Stomach (tissue), 9 donors: ENCODE results near the gene DNAJB8. TPM values are rescaled to one million over a fixed set of nuclear protein-coding genes. Genes with fewer than 3 reads are reported as not detected.
A peak's percentile ranks its signal among the peaks of the same experiment; 100 is the strongest.

Experiments used
- DNase-seq, 2 donors: peaks; one replicate each; pipeline versions ENCODE4 v3.0.0 to v3.0.0-alpha.2; 2013 to 2019
- H3K27ac ChIP-seq, 5 donors: fragments of 200-600 bp in 4 of 5; sonication (generic) in 4 of 5; one replicate each; pipeline ENCODE4 v1.5.1; 2013 to 2019; ENCODE audit warnings: mild to moderate bottlenecking in 1 of 5, moderate library complexity in 1 of 5
- H3K27me3 ChIP-seq, 3 donors: fragments of 200-600 bp; sonication (generic); one replicate each; pipeline ENCODE4 v1.5.1; 2017 to 2019; ENCODE audit warnings: mixed run types in 1 of 3
- H3K36me3 ChIP-seq, 4 donors: fragments of 200-600 bp; sonication (generic); 1 replicate in 3 of 4; 2 replicates in 1 of 4; pipeline ENCODE4 v1.5.1; 2016 to 2019
- H3K4me1 ChIP-seq, 4 donors: fragments of 200-600 bp; sonication (generic); one replicate each; pipeline ENCODE4 v1.5.1; 2016 to 2019
- H3K4me3 ChIP-seq, 4 donors: fragments of 200-600 bp; sonication (generic) in 3 of 4; one replicate each; pipeline ENCODE4 v1.5.1; 2016 to 2019; ENCODE audit warnings: mild to moderate bottlenecking in 1 of 4
- H3K9me3 ChIP-seq, 4 donors: fragments of 200-600 bp; sonication (generic); one replicate each; pipeline ENCODE4 v1.5.1; 2016 to 2019
- CTCF ChIP-seq, 7 experiments: fragments of 450-650 bp in 4 of 7; fragments of 200-600 bp in 3 of 7; sonication (generic) in 3 of 7; IDR thresholded peaks; one replicate each; pipeline ENCODE4 v1.5.1; 2016 to 2019; ENCODE audit warnings: antibody characterized with exemption in 7 of 7, control low read depth in 2 of 7, mild to moderate bottlenecking in 1 of 7
- EP300 ChIP-seq: sonication (generic); formaldehyde crosslinking; IDR thresholded peaks from one replicate; pipeline ENCODE4 v1.6.1; 2017; ENCODE audit warnings: antibody characterized with exemption
- POLR2A ChIP-seq, 4 donors: fragments of 450-650 bp; IDR thresholded peaks; one replicate each; pipeline ENCODE4 v1.6.1; 2016; ENCODE audit warnings: antibody characterized with exemption in 4 of 4, control low read depth in 2 of 4, mild to moderate bottlenecking in 1 of 4, moderate library complexity in 1 of 4
- POLR2AphosphoS5 ChIP-seq, 3 donors: sonication (generic); formaldehyde crosslinking; IDR thresholded peaks; one replicate each; pipeline ENCODE4 v1.6.1; 2016; ENCODE audit warnings: antibody characterized with exemption in 3 of 3
- WGBS, 5 donors: extraction: QIAGEN DNeasy Blood & Tissue Kit in 3 of 5; methylation state at CpG; one replicate each; pipeline versions ENCODE4 v1.1.5 to v1.1.7; 2013 to 2018; 5-methylcytosine and 5-hydroxymethylcytosine counted together
- intact Hi-C: fragments of 100-400 bp; cut with DNase I; formaldehyde crosslinking; loops from one replicate; pipeline ENCODE4 v1.15.1; 2023; ENCODE audit warnings: low total_unique reads
- polyA plus RNA-seq, 3 donors: library from polyadenylated mRNA; stranded (reverse); fragments of 200-250 nt; gene quantifications; one replicate each; pipeline ENCODE4 v1.2.3, GENCODE V29; 2013
- total RNA-seq, 5 donors: library from RNA; depleted of rRNA; stranded (reverse); fragments of >200 nt; gene quantifications; one replicate each; pipeline versions ENCODE4 v1.1.0 to v1.2.3, GENCODE V29; 2014 to 2016
- donor health status: healthy with polysubstance abuse.
- donor health status: Bipolar disorder and iron deficiency.
- donor health status: healthy.

DNAJB8 gene
- total and polyA plus RNA-seq, 8 donors = not detected

- intact Hi-C loops = no loop called here
- peak overlapping the region; percentile 49 to 68 (median 58) for H3K4me3 ChIP-seq
- TF ChIP-seq POLR2AphosphoS5 (IDR thresholded peaks at IDR 0.05) (peak in 1 of 3 donors; percentile 42), POLR2A (IDR thresholded peaks at IDR 0.05) (no peak)
- peaks cover 70 to 100% (median 100%) of the 10 kb centered on the region in 3 donors for H3K27me3 ChIP-seq
- DNase-seq = peak in 1 of 2 donors; percentile 57
- peak overlapping the region in 4 of 5 donors; percentile 28 to 80 (median 72) for H3K27ac ChIP-seq
- peaks cover 43 to 85% (median 62%) of the 10 kb centered on the region in 4 donors for H3K4me1 ChIP-seq
- no peaks in the 10 kb centered on the region for H3K36me3 ChIP-seq
- no peaks in the 10 kb centered on the region for H3K9me3 ChIP-seq
- WGBS, 5 donors = 1 to 3% (median 2%) methylated on average over 40 to 75 of the region's 75 CpGs
These were observed 20.2 kb upstream of the DNAJB8 start for GRCh38 chr3:128486681-128487537.

GRCh38 chr3:128486205-128486628, 19.5 kb upstream of the DNAJB8 start:
- peak overlapping the region in 1 of 5 donors; percentile 71 for H3K27ac ChIP-seq
- intact Hi-C loops = no loop called here
- no peak for DNase-seq
- no peaks in the 10 kb centered on the region for H3K36me3 ChIP-seq
- TF ChIP-seq POLR2AphosphoS5 (IDR thresholded peaks at IDR 0.05) = no peak
- TF ChIP-seq POLR2A (IDR thresholded peaks at IDR 0.05) = no peak
- TF ChIP-seq EP300 = no peak
- TF ChIP-seq CTCF (IDR thresholded peaks at IDR 0.05) = no peak
- H3K4me1 ChIP-seq = peaks cover 43 to 83% (median 62%) of the 10 kb centered on the region in 4 donors
- peak overlapping the region; percentile 49 to 68 (median 58) for H3K4me3 ChIP-seq
- WGBS, 5 donors = 6 to 12% (median 8%) methylated on average over 9 to 14 of the region's 14 CpGs
- H3K9me3 ChIP-seq = no peaks in the 10 kb centered on the region
- peaks cover 66 to 100% (median 100%) of the 10 kb centered on the region in 3 donors for H3K27me3 ChIP-seq

GRCh38 chr3:128485282-128486204, 18.9 kb upstream of the DNAJB8 start:
- WGBS, 5 donors = 18 to 22% (median 19%) methylated on average over 24 to 29 of the region's 29 CpGs
- Histone ChIP-seq H3K27me3 (peaks cover 59 to 100% (median 100%) of the 10 kb centered on the region in 3 donors), H3K9me3 (no peaks in the 10 kb centered on the region), H3K4me3 (peak overlapping the region; percentile 49 to 68 (median 58)), H3K27ac (no peak overlapping the region), H3K36me3 (no peaks in the 10 kb centered on the region), H3K4me1 (peaks cover 42 to 76% (median 56%) of the 10 kb centered on the region in 4 donors)
- intact Hi-C loops = no loop called here
- TF ChIP-seq POLR2AphosphoS5 (IDR thresholded peaks at IDR 0.05) (no peak), POLR2A (IDR thresholded peaks at IDR 0.05) (no peak), EP300 (no peak), CTCF (IDR thresholded peaks at IDR 0.05) (no peak)
- DNase-seq = no peak

- peaks cover 50 to 100% (median 100%) of the 10 kb centered on the region in 3 donors for H3K27me3 ChIP-seq
- no peak for TF ChIP-seq POLR2AphosphoS5 (IDR thresholded peaks at IDR 0.05)
- TF ChIP-seq POLR2A (IDR thresholded peaks at IDR 0.05) = no peak
- no peak for DNase-seq
- H3K4me3 ChIP-seq = peak overlapping the region; percentile 13 to 68 (median 57)
- intact Hi-C loops = no loop called here
- no peaks in the 10 kb centered on the region for H3K36me3 ChIP-seq
- H3K9me3 ChIP-seq = no peaks in the 10 kb centered on the region
- WGBS, 5 donors = 14 to 25% (median 16%) methylated on average over 14 to 16 of the region's 16 CpGs
- H3K27ac ChIP-seq = peak overlapping the region in 2 of 5 donors; percentile 40 to 46
- peaks cover 33 to 67% (median 47%) of the 10 kb centered on the region in 4 donors for H3K4me1 ChIP-seq
These were observed 18.0 kb upstream of the DNAJB8 start for GRCh38 chr3:128484404-128485281.
